8988T (cell line): ENCODE data around the gene BLM.
"Not testable (repeated sequence)": the region's sequence is repeated elsewhere in the genome, so short reads cannot be mapped to it uniquely, and the experiment has no call there.

Experiments used
- DNase-seq: peaks from one replicate; pipeline ENCODE4 v3.0.0; 2011

Gene BLM

DNA sequence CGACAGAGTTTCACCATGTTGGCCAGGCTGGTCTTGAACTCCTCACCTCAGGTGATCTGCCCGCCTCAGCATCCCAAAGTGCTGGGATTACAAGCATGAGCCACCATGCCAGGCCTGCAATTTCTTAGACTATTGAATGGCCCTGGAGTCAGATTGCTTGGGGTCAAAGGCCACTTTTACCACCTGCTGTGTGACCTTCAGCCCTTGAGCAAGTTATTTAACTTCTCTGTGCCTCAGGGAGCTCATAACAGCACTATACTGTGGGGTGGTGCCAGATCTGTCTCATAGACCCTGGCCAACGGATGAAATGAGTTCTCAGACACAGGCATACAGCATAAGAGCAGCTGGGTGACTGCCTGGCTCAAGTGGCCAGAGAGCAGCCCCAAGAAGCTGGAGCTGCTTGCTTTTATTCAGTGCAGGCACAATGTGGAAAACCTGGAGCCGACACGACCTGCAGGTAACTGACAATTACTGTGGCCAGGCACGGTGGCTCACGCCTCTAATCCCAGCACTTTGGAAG lies 106.4 kb downstream of the BLM start:
- no peak for DNase-seq

- not testable (repeated sequence) for DNase-seq
Measured at GRCh38 chr15:90825115-90825899, 108.2 kb downstream of the BLM start.

GRCh38 chr15:90826206-90826885 lies 109.2 kb downstream of the BLM start:
- DNase-seq = not testable (repeated sequence)

- no peak for DNase-seq
Measured at GRCh38 chr15:90826886-90827435, 109.8 kb downstream of the BLM start.

- no peak for DNase-seq
Measured at GRCh38 chr15:90828111-90828510, 111.0 kb downstream of the BLM start.

DNA sequence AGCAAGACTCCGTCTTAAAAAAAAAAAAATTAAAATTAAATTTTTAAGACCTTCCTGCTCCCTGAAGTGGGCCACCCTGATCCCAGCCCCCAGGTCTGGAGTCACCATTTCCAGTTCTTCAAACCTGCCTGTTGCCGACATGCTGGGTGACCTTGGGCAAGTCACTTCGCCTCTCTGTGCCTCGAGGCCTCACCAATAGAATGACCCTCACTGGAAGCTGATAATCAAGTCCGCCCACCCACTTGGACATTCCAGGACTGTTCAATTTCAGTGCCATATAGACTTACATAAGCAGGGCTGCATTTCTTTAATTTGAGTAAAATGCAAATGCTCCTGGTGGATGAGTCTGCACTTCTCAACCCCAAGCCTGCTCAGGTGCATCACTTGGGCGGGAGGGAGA lies 112.0 kb downstream of the BLM start:
- no peak for DNase-seq

DNA sequence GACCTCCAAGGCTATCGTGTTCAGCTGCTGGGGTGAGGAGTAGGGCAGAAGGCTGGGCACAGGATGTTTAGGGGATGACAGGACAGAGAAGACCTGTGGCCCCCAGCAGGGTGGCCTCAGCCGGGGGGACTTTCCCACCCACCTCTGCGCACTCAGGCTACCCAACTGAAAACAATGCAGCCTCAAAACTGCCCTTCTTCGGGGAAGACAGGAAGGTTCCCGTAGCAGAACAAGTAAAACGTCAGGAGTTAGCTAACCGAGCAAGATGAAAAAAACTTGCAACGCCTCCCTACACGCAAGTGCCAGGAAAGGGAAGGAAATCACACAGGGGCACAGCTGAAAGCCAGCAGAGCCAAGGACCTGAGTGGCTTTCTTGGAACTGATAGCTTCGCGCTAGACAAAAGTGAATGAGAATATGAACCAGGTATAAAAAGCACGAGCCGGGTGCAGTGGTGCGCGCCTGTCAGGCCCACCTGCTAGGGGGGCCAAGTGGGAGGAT lies 112.8 kb downstream of the BLM start:
- DNase-seq = no peak

DNA sequence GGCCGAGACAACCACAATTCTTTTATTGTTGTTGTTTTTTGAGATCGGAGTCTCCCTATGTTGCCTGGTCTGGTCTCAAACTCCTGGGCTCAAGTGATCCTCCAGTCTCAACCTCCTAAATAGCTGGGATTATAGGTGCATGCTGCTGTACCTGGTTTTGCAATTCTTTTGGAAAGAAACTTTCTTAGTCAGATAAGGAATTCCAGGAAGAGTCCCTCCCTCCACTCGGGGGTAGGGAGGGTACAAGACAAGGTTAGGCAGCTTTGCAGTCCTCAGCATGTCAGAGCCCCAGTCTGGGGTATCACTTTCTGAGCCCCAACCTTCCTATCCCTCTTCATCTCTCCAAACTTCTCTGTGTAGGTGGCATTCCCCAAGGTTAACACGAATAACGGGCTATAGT lies 117.5 kb downstream of the BLM start:
- no peak for DNase-seq

DNA sequence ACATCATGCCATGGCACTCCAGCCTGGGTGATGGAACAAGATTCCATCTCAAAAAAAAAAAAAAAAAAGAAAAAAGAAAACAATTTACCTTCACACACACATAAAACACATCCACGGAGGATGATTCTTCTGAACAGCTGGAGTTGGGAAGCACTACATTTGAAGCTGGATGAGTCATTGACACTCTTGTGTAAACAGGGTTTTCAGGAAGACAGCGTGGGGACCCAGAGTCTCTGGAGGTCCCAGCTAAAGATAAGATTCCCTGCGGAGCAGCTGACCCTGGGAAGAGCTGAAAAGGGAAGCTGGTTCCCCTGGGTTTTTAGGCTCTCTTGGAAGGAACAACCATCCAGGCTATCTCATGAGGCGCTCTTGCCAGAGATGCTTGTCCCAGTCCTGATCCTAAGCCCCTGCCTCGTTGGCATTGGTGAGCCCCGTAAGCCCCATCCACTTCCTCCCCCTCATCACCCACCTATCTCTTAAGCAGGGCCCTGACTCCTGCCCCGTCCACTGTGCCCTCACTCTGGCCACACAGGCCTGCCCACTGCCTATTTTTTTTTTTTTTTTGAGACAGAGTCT lies 119.2 kb downstream of the BLM start:
- no peak for DNase-seq

DNA sequence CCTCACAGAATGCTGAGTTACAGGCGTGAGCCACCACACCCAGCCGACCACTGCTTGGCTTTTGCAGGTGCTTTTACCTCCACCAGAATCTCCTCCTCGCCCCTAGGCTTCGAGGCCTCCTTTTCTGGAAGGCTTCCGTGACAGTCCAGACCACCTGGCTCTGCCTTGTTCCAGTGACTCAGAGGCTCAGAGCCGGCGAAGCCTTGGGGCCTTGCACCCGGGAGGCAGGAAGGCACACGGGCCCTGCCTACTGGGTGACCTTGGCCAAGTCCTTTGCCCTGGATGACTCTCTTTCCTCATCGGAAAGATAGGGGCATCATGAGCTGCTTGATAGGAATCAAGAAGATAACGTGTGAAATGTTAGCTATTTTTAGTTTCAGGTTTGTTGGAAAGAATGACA lies 119.9 kb downstream of the BLM start:
- no peak for DNase-seq

GRCh38 chr15:90838139-90838538 lies 121.0 kb downstream of the BLM start:
- DNase-seq = no peak

DNA sequence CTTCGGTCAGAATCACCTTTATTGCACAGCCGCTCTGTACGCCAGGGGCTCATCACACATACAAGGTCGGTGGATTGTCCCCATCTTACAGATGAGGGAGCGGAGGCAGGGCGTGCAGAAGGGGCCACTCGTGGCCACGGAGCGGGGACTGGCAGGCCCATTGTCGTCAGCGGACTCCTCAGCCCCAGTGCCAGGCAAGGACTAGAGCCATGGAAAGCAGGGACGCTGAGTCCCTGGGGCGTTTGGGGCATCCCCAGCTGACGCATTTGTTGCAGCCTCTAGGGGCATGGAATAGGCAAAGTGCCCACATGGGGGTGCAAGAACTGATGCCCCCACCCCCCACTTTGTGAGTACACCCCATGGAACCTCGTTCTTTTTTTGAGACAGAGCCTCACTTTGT lies 121.4 kb downstream of the BLM start:
- no peak for DNase-seq

DNA sequence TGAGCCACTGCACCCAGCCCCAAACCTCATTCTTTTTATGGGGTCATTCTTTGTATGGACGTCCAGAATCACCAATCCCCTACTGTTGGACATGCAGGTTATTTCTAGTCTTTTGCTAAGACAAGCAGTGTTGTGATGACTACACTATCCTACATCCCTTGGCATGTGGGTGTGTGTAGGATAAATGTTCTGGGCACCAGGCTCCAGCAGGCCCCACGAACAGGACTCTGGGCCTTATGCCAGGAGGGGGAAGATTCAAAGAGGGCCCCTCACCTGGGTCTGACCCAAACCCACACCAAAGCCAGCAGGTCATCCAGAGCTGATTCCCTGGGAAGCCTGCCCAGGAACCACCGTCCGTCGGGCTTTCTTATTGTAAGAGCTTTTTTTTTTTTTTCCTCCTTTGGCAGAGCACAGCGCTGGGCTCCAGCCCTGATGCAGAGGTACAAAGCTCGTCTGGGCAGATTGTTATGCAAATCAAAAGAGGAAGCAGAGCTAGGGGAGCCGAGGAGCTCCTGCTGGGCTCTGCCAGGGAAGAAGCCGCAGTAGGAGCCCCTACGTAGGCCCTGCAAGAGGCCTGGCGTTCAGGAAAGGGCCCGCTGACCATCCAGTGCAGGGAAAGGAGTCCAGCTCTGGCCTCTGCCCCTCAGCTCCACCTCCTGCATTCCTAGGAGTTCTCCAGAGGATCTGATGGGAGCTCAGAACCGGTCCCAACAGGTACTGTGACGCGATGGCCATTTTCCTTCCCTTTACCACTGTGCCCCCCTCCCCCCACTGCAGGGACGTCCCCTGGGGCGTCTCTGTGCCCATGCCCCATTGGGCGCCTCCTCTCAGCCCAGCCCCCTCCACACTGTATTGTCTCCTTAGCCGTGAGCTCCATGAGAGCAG lies 122.3 kb downstream of the BLM start:
- DNase-seq = no peak

- no peak for DNase-seq
Measured at GRCh38 chr15:90840157-90840855, 123.2 kb downstream of the BLM start.

DNA sequence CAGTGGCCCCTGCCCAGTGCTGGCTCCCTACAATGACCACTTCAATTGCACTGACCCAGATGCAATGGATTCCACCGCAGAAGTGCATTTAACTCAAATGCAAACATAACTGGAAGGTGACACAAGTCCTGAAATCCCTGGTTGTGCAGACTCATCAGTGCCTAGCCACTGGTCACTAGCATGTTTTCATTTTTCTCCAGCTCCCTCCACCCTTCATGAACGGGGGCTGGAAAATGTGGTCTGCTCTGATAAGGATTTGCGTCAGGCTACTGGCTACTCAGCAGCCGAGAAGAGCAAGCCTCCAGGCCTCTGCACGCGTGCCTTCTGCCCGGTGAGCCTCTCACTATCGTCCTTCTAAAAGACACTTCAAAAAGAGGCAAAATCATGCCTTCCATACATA lies 123.8 kb downstream of the BLM start:
- no peak for DNase-seq

GRCh38 chr15:90844696-90845095 lies 127.5 kb downstream of the BLM start:
- DNase-seq = no peak

DNA sequence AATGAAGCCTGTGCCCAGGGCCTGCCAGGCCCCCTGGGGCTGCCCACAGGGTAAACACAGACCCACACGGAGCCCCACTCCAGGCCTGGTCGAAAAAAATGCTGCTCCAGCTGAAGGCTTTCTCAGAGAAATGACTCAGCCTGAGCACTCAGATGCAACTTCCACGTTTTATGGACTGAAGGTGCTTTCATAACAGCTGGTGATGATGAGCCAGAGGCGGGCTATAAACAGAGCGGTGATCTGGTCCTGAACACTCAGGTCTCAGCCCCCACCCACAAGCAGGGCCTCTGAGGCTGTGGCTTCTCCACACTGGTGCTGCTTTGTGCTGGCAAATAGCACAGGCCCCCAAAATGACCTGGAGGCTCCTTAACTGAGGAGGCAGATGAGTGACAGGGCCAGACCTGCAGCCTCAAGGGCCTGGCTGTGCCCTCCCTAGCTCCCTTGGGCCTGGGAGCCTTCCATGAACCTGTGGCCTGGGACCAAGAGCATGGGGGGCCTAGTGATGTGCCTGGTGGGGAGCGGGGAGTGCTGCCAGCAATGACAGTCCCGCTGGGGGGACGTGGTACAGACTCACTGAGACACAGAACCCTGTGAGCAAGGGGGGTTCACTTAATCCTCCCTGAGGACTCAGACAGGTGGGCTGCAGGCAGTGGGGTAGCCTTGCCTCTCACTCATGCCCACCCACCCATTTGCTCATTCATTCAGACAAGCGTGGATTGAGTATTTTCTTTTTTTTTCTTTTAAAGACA lies 128.2 kb downstream of the BLM start:
- no peak for DNase-seq

DNA sequence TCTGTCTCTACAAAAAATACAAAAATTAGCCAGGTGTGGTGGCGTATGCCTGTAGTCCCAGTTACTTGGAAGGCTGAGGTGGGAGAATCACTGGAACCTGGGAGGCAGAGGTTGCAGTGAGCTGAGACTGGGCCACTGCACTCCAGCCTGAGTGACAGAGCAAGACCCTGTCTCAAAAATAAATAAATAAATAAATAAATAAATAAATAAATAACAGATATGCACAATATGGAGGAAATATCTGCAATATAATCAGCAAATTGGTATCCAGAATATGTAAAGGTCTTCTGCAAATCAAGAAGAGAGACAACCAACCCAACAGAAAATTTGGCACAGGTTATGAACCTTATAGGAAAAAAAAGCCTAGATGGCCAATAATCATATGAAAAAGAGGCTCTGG lies 132.3 kb downstream of the BLM start:
- not testable (repeated sequence) for DNase-seq

DNA sequence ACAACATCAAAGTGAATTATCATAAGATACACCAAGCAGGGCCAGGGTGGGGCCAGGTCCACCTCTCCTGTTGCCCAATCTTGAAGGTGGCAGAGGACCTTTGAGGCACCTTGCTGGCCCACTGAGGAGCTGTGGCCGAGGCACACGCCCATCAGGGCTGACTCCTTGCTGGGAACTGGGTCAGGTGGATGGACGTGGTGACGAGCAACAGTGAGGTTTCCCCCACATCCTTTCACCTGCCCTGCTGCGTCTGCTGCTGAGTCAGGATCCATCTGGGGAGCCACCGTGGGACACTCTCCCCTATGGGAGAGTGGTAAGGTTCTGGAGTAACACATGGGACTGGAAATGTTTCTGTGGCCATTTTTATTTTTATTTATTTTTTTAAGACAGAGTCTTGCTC lies 134.0 kb downstream of the BLM start:
- DNase-seq = no peak

GRCh38 chr15:90851940-90852339 lies 134.8 kb downstream of the BLM start:
- no peak for DNase-seq

- no peak for DNase-seq
Measured at GRCh38 chr15:90855139-90855538, 138.0 kb downstream of the BLM start.
